Activated CD8-positive, alpha-beta memory T cell treated with anti-CD3 and anti-CD28 coated beads, Interleukin-2, amount 50 U/mL, for 48 hours (primary cell): Measurements from ENCODE around the gene RALGDS.
"Not testable (repeated sequence)": the region's sequence is repeated elsewhere in the genome, so short reads cannot be mapped to it uniquely, and the experiment has no call there.

Experiments
- DNase-seq: peaks from one replicate; pipeline ENCODE4 v3.0.0-alpha.2; 2020

RALGDS gene

GRCh38 chr9:133063500-133064231 lies 57.4 kb downstream of the RALGDS start:
- DNase-seq = no peak

GRCh38 chr9:133063159-133063499 lies 57.9 kb downstream of the RALGDS start:
- no peak for DNase-seq

DNA sequence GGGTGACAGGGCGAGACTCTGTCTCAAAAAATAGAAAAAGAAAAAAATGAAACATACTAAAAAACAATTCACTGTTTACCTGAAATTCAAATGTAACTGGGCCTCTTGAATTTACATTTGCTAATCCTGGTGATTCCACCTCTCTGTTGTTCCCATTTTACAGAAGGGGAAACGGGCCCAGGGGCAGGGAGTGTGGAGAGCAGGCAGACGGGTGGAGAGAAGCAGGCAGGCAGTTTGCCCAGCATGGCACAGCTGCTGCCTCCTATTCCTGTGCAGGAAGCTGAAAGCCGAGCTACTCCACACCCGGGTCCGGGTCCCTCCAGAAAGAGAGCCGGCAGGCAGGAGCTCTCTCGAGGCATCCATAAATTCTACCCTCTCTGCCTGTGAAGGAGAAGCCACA lies 58.5 kb downstream of the RALGDS start:
- not testable (repeated sequence) for DNase-seq

- DNase-seq = not testable (repeated sequence)
These were observed 59.3 kb downstream of the RALGDS start, which contains the start of gene CEL for GRCh38 chr9:133061764-133062145. Gene CEL, plus strand, starts transcription at chr9:133061981. Its CDS starts 22 bp downstream, at chr9:133062003.

GRCh38 chr9:133061019-133061763 lies 59.8 kb downstream of the RALGDS start:
- DNase-seq = not testable (repeated sequence)

DNA sequence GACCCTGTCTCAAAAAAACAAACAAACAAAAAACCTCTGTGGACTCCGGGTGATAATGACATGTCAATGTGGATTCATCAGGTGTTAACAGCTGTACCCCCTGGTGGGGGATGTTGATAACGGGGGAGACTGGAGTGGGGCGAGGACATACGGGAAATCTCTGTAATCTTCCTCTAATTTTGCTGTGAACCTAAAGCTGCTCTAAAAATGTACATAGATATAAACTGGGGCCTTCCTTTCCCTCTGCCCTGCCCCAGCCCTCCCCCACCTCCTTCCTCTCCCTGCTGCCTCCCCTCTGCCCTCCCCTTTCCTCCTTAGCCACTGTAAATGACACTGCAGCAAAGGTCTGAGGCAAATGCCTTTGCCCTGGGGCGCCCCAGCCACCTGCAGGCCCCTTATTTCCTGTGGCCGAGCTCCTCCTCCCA lies 60.6 kb downstream of the RALGDS start:
- DNase-seq = no peak

DNA sequence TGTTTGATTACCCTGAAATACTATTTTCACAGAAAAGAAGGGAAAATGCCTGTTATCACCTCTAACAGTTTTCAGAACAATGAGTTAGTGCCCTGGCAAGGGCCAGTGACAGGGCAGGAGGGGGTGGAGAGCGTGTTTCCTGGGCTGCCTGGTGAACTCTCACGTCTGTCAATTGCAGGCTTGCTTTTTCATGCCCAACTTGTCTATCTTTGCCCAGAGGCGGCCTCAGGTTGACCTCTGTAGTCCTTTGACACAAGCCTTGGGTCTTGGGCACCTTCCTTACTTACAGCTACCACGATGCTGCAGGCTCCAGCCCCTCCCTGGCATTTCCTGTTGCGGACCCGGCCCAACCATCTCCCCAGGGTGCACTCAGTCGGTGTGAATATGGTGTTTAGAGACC lies 61.4 kb downstream of the RALGDS start:
- DNase-seq = no peak

GRCh38 chr9:133058550-133059320 lies 62.3 kb downstream of the RALGDS start:
- DNase-seq = no peak

DNA sequence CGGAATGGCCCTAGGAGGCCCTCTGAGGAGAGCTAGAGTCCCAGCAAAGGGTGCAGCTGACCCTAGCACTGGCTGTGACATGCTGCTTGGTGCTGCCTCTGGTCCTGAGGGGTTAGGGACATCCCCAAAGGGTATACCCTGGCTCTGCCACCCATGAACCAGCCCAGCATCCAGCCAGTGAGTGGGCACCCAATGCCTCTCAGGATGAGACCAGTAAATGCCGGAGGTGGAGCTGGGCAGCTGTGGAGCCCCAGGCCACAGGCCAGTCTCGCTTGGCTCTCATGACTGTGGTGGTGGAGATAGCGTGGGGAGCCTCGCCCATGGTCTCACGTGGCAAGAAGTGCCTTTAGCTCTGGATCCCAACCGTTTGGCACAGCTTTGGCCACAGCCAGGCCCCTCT lies 63.0 kb downstream of the RALGDS start:
- no peak for DNase-seq

DNA sequence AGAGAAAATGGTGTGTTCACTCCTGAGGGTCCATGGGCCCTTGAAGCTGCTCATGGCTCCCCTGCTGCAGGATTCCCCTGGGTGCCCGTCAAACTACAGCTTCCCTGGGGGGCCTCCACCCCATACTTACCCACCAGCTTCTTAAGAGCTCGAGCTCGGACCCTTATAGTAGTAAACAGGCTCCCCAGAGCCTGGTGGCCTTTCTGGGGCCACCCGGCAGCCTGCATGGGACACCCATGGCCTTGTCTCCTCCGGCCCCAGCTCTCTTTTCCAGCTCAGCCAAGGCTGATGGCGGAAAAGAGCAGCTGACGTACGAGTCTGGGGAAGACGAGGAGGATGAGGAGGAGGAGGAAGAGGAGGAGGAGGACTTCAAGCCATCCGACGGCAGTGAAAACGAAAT lies 63.5 kb downstream of the RALGDS start:
- no peak for DNase-seq

GRCh38 chr9:133057006-133057405 lies 64.0 kb downstream of the RALGDS start:
- DNase-seq = no peak

- DNase-seq = no peak
These were observed 64.5 kb downstream of the RALGDS start for GRCh38 chr9:133056533-133056932.

DNA sequence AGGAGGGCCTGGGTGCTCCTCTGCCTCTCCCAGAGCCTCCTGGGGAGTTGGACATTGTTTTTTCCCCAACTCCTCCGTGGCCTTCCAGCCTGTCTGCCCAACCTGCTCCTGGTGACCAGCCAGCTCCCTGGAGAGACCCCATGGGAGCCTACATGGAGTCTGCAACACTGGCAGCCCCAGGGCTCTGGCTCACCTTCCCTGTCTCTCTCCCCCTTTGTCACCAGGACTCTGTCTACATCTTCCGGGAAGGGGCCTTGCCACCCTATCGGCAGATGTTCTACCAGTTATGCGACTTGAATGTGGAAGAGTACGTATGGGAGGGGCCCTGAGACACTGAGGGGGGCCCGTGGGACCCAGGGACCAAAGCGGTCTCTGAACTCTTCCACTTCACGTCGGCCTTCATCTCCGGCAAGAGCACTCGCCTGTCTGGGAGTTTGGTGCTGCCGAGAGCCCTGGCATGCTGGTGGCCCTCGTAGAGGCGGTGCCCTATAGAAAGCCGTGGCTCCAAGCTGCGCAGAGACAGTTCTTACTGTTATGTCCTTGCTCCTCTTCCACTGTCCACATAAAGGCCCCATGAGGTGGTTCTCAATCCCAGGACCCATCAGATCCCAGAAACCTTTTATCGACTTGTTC lies 65.1 kb downstream of the RALGDS start:
- no peak for DNase-seq

DNA sequence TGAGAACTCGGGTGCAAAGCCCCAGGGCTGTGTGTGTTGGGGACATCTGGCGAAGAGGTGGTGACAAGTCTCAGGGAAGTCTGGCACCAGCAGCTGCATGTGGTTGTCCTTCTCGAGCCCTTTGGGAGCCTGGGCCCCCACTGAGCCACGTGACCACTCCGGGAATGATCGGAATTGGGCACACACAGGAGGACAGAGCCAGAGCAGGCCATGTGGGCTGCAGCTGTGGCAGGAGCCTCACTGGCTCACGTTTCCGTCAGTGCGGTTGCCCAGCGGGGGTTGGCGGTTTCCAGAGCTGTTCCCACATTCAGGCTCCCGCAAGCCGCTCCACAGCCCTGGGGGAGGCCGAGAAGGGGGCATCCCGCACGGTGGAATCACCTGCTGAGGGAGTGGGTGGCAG lies 66.1 kb downstream of the RALGDS start:
- DNase-seq = no peak

DNA sequence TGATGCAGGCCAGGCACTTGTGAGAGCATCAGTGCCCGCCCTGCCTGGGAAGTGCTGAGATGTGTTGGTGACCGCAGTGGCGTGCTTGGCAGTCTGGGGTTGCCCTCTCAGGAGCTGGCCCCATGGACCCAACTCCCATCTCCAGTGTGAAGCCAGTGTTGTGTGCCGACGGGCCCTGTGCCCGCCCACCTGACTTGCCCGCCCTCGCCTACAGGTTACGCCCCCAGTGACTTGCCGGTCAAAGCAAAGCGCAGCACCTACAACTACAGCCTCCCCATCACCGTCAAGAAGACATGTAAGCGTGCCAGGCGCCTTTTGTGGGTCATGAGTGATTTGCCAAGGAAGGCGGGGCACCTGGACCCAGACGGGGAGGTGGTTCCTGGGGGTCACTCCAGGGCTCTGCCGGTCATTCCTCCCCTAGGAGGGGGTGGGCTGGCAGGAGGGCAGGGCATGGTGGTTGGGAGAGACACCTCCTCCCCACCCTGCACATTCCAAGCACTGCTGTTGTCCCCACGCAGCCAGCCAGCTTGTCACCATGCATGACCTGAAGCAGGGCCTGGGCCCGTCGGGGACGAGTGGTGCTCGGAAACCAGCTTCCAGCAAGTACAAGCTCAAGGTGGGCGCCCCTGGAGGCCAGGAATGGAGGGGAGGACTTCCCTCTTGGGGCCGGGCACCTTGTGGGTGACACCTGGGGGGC lies 66.7 kb downstream of the RALGDS start:
- no peak for DNase-seq

DNA sequence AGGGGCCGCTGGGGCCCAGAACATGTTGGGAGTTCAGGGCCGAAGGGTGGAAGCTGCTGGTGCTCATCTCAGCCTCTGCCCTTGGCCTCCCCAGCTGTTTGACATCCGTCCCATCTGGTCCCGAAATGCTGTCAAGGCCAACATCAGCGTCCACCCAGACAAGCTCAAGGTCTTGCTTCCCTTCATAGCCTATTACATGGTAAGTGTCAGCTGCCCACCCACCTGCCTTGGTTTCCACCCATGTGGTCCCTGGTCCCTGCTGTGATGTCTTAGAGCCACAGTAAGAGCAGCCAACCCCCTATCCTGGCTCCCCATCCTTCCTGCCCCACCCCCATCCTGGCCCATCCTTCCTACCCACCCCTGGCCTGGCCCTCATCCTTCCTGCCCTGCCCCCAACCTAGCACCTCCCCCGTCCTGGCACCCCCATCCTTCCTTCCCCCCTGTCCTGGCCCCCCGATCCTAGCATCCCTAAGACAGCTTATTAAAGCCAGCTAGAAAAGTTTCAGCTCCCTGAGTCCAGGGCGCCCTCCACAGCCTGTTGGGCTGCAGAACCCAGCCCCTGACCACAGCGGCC lies 69.0 kb downstream of the RALGDS start:
- no peak for DNase-seq

DNA sequence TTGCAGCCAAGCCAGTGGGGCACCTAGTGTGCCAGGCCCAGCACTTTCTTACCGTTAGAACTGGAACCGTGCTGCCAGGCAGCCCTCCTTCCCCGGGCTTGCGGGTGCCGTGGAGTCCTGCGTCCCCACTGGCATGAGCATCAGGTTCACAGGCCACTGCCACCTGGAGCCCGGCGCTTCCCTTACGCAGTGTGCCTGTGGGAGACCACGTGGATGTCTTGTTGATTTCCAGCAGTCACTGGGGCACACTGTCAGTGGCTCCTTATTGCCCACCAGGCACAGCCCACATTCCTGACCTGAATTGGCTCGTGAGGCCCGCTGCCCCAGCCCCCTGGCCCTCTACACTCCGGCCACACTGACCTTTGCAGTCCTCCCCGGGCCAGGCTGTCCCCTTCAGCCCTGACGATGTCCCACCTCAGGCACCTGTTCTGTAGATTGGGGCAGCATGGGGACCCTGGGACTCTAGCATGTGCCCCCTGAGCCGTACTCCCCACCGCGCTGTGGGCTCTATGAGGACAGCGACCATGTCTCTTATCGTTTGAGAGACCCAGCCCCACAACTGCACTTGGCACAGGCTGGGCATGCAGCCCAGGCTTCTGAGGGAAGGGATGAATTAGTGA lies 69.6 kb downstream of the RALGDS start:
- no peak for DNase-seq

GRCh38 chr9:133050781-133051180 lies 70.3 kb downstream of the RALGDS start:
- no peak for DNase-seq

DNA sequence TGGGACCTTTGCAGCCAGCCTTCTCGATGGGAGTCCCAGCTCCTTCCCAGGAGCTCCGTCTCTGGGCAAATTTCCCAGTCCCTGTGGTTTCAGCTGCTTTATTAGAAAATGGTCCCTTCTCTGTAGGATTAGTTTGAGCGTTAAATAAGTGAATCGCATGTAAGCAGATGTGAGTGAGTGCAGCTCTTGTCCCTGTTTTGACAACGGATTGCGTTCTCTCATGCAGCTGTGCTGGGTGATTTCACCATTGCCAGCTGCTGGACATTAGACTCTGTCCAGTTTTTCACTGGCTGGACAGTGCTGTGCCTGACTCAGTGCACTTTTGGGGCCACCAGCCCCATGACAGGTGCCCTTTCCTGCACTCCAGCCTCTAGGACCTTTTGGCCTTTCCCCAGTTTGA lies 70.9 kb downstream of the RALGDS start:
- DNase-seq = no peak

DNA sequence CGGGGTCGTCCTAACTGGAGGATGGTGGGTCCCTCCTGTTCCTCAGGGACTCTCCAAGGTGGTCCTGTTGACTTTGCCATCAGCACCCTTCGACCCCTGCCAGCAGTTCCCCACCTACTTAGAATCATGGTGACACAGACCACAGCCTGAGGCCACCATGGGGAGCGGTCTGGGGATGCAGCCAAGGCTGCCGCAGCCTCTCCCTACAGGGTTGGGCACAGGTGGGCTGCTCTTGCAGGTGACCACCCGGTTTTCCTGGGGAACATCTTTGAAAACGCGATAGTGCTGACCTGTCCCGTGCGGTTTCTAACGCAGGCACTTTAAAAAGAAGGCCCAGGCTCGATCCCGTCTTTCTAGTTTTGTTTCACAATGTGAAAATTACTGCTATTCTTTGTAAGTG lies 72.0 kb downstream of the RALGDS start:
- DNase-seq = no peak

- no peak for DNase-seq
These were observed 72.4 kb downstream of the RALGDS start for GRCh38 chr9:133048595-133048994.
